HG03175 (cell line): Measurements from ENCODE around the gene SBF2.

ENCODE experiments used
- ATAC-seq: cut with Tn5 transposase; IDR thresholded peaks from one replicate; pipeline ENCODE4 v1.9.1; 2021; ENCODE audit warnings: mild to moderate bottlenecking, moderate library complexity; ENCODE audit not compliant: unreplicated experiment

SBF2 gene

GRCh38 chr11:10293423-10294289 lies at the start of gene SBF2:
SBF2 (minus strand) TSS chr11:10294219; CDS start chr11:10294069, 150 bp downstream.
- ATAC-seq: peak; percentile 42

- ATAC-seq: no peak
Observed at GRCh38 chr11:10338287-10338686, 44.3 kb upstream of the SBF2 start.

GRCh38 chr11:10333490-10333889 lies 39.5 kb upstream of the SBF2 start:
- ATAC-seq: no peak

- ATAC-seq: no peak
Observed at GRCh38 chr11:10331548-10332289, 37.7 kb upstream of the SBF2 start.

GRCh38 chr11:10329935-10330334 lies 35.9 kb upstream of the SBF2 start:
- no peak for ATAC-seq

- no peak for ATAC-seq
Observed at GRCh38 chr11:10329356-10329755, 35.3 kb upstream of the SBF2 start.

GRCh38 chr11:10328314-10329098 lies 34.5 kb upstream of the SBF2 start:
- no peak for ATAC-seq

- ATAC-seq: no peak
Observed at GRCh38 chr11:10327254-10327653, 33.2 kb upstream of the SBF2 start.

GRCh38 chr11:10326012-10326964 lies 32.3 kb upstream of the SBF2 start:
- no peak for ATAC-seq

GRCh38 chr11:10325277-10326011 lies 31.4 kb upstream of the SBF2 start:
- no peak for ATAC-seq

- no peak for ATAC-seq
Observed at GRCh38 chr11:10324474-10324873, 30.5 kb upstream of the SBF2 start.

- ATAC-seq: no peak
Observed at GRCh38 chr11:10323793-10324170, 29.8 kb upstream of the SBF2 start.

- no peak for ATAC-seq
Observed at GRCh38 chr11:10322830-10323792, 29.1 kb upstream of the SBF2 start.

GRCh38 chr11:10322401-10322800 lies 28.4 kb upstream of the SBF2 start:
- ATAC-seq: no peak

GRCh38 chr11:10320736-10321465 lies 26.9 kb upstream of the SBF2 start:
- no peak for ATAC-seq

GRCh38 chr11:10319702-10320558 lies 25.9 kb upstream of the SBF2 start:
- no peak for ATAC-seq

GRCh38 chr11:10318527-10318802 lies 24.4 kb upstream of the SBF2 start:
- no peak for ATAC-seq
